ENCODE measurements around the gene MDC1.

Gene MDC1

DNA sequence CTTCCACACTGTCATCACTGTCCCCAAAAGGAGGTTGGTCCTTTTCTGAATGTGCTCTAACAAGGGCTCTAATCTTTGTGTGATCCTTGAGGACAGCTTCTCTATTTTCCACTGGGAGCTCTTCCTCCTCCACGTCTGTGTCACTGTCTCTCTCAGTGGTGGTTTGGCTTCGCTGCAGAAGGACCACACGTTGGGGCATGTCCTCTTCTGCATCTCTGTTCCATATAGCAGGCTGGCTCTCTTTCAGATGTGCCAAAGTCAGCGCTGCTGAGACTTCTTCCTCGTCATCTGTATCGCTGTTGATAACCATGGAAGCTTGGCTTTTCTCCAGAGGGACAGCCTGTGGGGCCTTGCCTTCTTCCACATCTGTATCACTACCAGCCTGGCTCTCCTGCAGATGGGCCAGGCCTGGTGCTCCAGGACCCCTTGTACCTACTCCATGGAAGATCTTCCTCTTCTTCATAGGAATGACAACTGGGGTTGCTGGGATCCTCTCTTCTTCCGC, 4.6 kb downstream of the MDC1 start:
- peaks cover 7% of the 10 kb centered on the region for H3K36me3 ChIP-seq
- no peak for TF ChIP-seq CTCF (IDR thresholded peaks at IDR 0.05; ENCODE audit: low read depth, low read length)
- H3K27ac ChIP-seq: no peak overlapping the region
- H3K9me3 ChIP-seq (ENCODE audit: severe bottlenecking): peaks cover 4% of the 10 kb centered on the region
- DNase-seq: no peak
- no peaks in the 10 kb centered on the region for H3K27me3 ChIP-seq (ENCODE audit: insufficient read depth, low read depth, severe bottlenecking)
- no peak overlapping the region for H3K4me3 ChIP-seq (ENCODE audit: low read depth, low read length)

GRCh38 chr6:30711758-30712380, 5.2 kb downstream of the MDC1 start:
- Histone ChIP-seq H3K27ac (no peak overlapping the region), H3K9me3 (ENCODE audit: severe bottlenecking) (peaks cover under 1% of the 10 kb centered on the region), H3K27me3 (ENCODE audit: insufficient read depth, low read depth, severe bottlenecking) (no peaks in the 10 kb centered on the region), H3K4me3 (ENCODE audit: low read depth, low read length) (no peak overlapping the region), H3K36me3 (peaks cover 7% of the 10 kb centered on the region)
- TF ChIP-seq CTCF (IDR thresholded peaks at IDR 0.05; ENCODE audit: low read depth, low read length): no peak
- DNase-seq: no peak

- no peak for DNase-seq
- H3K27ac ChIP-seq: no peak overlapping the region
- H3K9me3 ChIP-seq (ENCODE audit: severe bottlenecking): no peaks in the 10 kb centered on the region
- no peak overlapping the region for H3K4me3 ChIP-seq (ENCODE audit: low read depth, low read length)
- no peak for TF ChIP-seq CTCF (IDR thresholded peaks at IDR 0.05; ENCODE audit: low read depth, low read length)
- no peaks in the 10 kb centered on the region for H3K27me3 ChIP-seq (ENCODE audit: insufficient read depth, low read depth, severe bottlenecking)
- peaks cover 7% of the 10 kb centered on the region for H3K36me3 ChIP-seq
Observed at GRCh38 chr6:30709101-30709868, 7.8 kb downstream of the MDC1 start.

- no peak overlapping the region for H3K27ac ChIP-seq
- no peak for TF ChIP-seq CTCF (IDR thresholded peaks at IDR 0.05; ENCODE audit: low read depth, low read length)
- H3K9me3 ChIP-seq (ENCODE audit: severe bottlenecking): no peaks in the 10 kb centered on the region
- no peak for DNase-seq
- peaks cover 7% of the 10 kb centered on the region for H3K36me3 ChIP-seq
- H3K27me3 ChIP-seq (ENCODE audit: insufficient read depth, low read depth, severe bottlenecking): no peaks in the 10 kb centered on the region
- H3K4me3 ChIP-seq (ENCODE audit: low read depth, low read length): no peak overlapping the region
Observed at GRCh38 chr6:30707281-30707850, 9.7 kb downstream of the MDC1 start.

DNA sequence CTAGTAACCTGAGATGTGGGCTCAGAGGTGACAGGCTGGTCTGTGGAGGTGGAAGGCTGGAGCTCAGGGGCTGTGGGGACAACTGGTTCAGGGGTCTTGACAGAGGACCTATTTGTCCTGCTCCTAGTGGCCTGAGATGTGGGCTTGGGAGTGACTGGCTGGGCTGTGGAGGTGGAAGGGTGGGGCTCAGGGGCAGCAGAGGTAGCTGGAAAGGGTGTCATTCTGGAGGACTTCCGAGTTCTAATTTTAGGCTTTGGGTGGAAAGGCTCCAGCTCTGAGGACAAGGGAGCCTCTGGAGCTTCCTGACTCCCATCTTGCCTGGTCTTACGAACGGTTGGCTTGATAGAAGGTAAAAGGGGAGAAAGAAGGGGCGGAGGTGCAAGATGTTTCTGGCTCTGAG, 11.5 kb downstream of the MDC1 start:
- Histone ChIP-seq H3K36me3 (peaks cover 4% of the 10 kb centered on the region), H3K4me3 (ENCODE audit: low read depth, low read length) (no peak overlapping the region), H3K27ac (no peak overlapping the region), H3K27me3 (ENCODE audit: insufficient read depth, low read depth, severe bottlenecking) (no peaks in the 10 kb centered on the region), H3K9me3 (ENCODE audit: severe bottlenecking) (no peaks in the 10 kb centered on the region)
- no peak for DNase-seq
- TF ChIP-seq CTCF (IDR thresholded peaks at IDR 0.05; ENCODE audit: low read depth, low read length): no peak
